Neutrophil (primary cell): ENCODE results near the gene OR2A42.
"Not testable (repeated sequence)": the region's sequence is repeated elsewhere in the genome, so short reads cannot be mapped to it uniquely, and the experiment has no call there.

Experiments used
- H3K27ac ChIP-seq: fragments of 200-600 bp; sonication (generic); 2 replicates; pipeline ENCODE4 v1.5.1; 2016; ENCODE audit warnings: mild to moderate bottlenecking, moderate library complexity
- H3K27me3 ChIP-seq: fragments of 200-600 bp; sonication (generic); 2 replicates; pipeline ENCODE4 v1.6.0; 2016; ENCODE audit warnings: mild to moderate bottlenecking
- H3K36me3 ChIP-seq: fragments of 200-600 bp; sonication (generic); 2 replicates; pipeline ENCODE4 v1.5.1; 2017
- H3K4me1 ChIP-seq, 2 experiments: fragments of 200-600 bp in 1 of 2; sonication (generic) in 1 of 2; 1 replicate in 1 of 2; 2 replicates in 1 of 2; pipeline versions ENCODE4 v1.5.1 to v1.6.1; 2013 to 2016; ENCODE audit warnings: low read depth in 1 of 2, low read length in 1 of 2, mild to moderate bottlenecking in 1 of 2, moderate library complexity in 1 of 2; ENCODE audit not compliant: control insufficient read depth in 1 of 2, insufficient read depth in 1 of 2
- H3K4me3 ChIP-seq, 2 experiments: fragments of 200-600 bp in 1 of 2; sonication (generic) in 1 of 2; 1 replicate in 1 of 2; 2 replicates in 1 of 2; pipeline ENCODE4 v1.5.1; 2013 to 2016; ENCODE audit warnings: low read depth in 1 of 2, low read length in 1 of 2, mild to moderate bottlenecking in 1 of 2, moderate library complexity in 1 of 2
- H3K9me3 ChIP-seq: fragments of 200-600 bp; sonication (generic); 2 replicates; pipeline ENCODE4 v1.5.1; 2016

OR2A42 gene

DNA sequence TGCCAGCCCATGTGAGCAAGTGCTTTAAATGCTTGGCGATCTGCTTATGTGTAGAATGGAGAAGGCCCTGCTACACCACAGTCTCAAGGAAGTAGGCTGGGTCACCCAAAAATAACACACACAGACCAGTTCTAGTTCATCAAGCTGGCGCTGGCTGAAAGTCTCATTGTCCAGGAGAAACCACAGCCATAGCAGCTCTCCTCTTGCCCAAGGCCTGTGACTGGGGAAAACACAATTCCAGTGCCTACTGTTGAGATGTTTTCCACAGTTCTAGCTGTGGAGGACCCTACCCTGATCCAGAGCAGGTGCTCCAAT is 60.3 kb downstream of the OR2A42 start:
- not testable (repeated sequence) for H3K9me3 ChIP-seq, H3K4me3 ChIP-seq, H3K4me1 ChIP-seq, H3K36me3 ChIP-seq, H3K27me3 ChIP-seq, H3K27ac ChIP-seq

DNA sequence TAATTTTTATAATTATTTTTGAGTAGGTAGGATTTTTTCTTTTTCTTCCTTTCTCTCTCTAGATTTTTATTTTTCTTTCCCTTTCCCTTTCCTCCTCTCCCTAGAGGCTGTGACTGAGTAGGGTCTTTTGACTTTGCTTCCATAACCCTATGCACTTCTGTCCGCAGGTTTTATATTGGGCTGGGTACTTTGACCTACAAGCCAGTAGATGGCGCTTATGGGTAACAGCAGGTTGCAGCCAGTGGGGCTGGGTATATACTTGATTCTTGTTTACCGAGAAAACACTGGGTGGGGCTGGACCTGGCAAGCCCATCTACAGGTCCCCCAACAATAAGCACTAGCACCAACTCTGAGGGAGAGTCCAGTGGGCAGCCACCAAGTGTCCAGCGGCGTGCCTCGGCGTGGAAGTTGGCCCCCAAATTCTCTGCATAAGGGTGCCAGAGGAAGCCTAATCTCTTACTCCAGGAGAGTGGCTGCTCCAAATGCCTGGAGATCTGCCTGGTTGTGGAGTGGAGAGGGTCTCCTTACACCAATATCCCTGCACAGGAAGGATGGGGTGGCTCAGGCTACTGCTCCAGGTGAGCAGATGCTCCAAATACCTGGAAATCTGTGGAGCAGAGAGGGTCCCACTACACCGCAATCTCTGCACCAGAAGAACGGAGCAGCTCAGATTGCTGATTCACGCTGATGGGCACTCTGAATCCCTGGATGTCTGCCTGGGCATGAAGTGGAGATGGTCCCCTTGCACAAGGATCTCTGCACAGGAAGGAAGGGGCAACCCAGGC is 60.8 kb downstream of the OR2A42 start:
- H3K4me3 ChIP-seq, H3K27me3 ChIP-seq, H3K27ac ChIP-seq, H3K9me3 ChIP-seq, H3K36me3 ChIP-seq, H3K4me1 ChIP-seq: not testable (repeated sequence)
